ENCODE results near the gene CMC2. TPM values are rescaled to one million over a fixed set of nuclear protein-coding genes. Genes with fewer than 3 reads are reported as not detected.

CMC2 gene
- total RNA-seq, 1 donor from 2014 or later = 136 TPM

DNA sequence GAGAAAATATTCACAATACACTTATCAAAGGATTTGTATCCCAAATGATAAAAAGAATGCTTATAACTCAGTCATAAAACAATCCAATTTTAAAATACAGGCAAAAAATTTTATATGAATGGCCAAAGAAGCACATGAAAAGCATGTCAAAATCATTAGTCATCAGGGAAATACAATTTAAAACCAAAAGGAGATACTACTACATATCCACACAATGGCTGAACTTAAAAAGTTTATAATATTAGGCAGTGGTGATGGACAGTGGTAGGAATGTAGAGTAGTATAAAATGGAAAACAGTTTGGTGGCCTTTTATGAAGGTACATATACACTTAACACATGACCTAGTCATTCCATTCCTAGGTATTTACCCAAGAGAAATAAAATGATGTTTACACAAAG, 12.2 kb downstream of the CMC2 start:
- Histone ChIP-seq H3K4me1 (peaks cover 28% of the 10 kb centered on the region), H3K36me3 (no peaks in the 10 kb centered on the region), H3K27ac (replicated peaks) (no peak overlapping the region), H3K4me3 (no peak overlapping the region), H3K27me3 (ENCODE audit: low read depth) (no peaks in the 10 kb centered on the region), H3K9me3 (replicated peaks) (no peaks in the 10 kb centered on the region)
- TF ChIP-seq, protein P1, sequence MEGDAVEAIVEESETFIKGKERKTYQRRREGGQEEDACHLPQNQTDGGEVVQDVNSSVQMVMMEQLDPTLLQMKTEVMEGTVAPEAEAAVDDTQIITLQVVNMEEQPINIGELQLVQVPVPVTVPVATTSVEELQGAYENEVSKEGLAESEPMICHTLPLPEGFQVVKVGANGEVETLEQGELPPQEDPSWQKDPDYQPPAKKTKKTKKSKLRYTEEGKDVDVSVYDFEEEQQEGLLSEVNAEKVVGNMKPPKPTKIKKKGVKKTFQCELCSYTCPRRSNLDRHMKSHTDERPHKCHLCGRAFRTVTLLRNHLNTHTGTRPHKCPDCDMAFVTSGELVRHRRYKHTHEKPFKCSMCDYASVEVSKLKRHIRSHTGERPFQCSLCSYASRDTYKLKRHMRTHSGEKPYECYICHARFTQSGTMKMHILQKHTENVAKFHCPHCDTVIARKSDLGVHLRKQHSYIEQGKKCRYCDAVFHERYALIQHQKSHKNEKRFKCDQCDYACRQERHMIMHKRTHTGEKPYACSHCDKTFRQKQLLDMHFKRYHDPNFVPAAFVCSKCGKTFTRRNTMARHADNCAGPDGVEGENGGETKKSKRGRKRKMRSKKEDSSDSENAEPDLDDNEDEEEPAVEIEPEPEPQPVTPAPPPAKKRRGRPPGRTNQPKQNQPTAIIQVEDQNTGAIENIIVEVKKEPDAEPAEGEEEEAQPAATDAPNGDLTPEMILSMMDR (IDR thresholded peaks at IDR 0.05; ENCODE audit: borderline replicate concordance) = no peak
- intact Hi-C loops (cut with micrococcal nuclease) = no loop called here
- no peak for DNase-seq

DNA sequence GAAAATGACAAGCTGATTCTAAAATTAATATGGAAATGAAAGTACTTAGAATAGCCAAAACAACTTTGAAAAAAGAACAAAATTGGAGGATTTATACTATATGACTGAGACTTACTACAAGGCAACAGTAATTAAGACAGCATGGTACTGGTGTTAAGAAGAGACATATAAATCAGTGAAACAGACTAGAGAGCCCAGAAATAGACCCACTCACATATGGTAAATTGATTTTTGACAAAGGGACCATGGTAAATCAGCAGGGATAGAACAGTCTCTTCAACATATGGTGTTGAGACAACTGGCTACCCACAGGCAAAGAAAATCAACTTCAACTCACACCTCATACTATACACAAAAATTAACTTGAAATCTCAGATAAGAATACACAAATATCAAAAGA, 12.9 kb downstream of the CMC2 start:
- intact Hi-C loops (cut with micrococcal nuclease) = no loop called here
- Histone ChIP-seq H3K9me3 (replicated peaks) (no peaks in the 10 kb centered on the region), H3K4me1 (peaks cover 28% of the 10 kb centered on the region), H3K27ac (replicated peaks) (peak overlapping the region; percentile 49), H3K4me3 (peak overlapping the region; percentile 18), H3K27me3 (ENCODE audit: low read depth) (no peaks in the 10 kb centered on the region), H3K36me3 (no peaks in the 10 kb centered on the region)
- TF ChIP-seq, protein P1 (IDR thresholded peaks at IDR 0.05; ENCODE audit: borderline replicate concordance) = no peak
- no peak for DNase-seq

DNA sequence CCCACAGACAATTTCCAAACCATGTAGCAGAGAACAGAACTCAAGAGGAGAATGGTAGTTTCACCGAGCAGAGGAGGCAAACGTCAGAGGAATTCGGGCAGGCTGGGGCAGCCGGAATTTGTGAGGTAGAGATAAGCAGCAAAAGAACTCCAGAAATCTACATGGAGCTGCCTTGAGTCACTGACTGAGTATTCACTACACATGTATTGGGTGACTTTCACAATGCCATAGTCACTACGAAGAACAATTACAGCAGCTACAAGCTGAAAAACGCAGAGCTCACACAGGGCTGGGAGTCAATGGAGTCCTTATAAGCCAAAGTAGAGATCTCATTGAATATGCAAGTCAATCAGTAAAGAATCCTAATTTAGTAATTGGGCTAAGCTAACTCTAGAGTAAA, 13.4 kb downstream of the CMC2 start:
- no peaks in the 10 kb centered on the region for H3K36me3 ChIP-seq
- intact Hi-C loops (cut with micrococcal nuclease) = no loop called here
- DNase-seq = no peak
- H3K27ac ChIP-seq (replicated peaks) = peak overlapping the region; percentile 49
- no peaks in the 10 kb centered on the region for H3K27me3 ChIP-seq (ENCODE audit: low read depth)
- H3K4me1 ChIP-seq = peaks cover 28% of the 10 kb centered on the region
- H3K9me3 ChIP-seq (replicated peaks) = no peaks in the 10 kb centered on the region
- TF ChIP-seq, protein P1 (IDR thresholded peaks at IDR 0.05; ENCODE audit: borderline replicate concordance) = no peak
- H3K4me3 ChIP-seq = peak overlapping the region; percentile 18

DNA sequence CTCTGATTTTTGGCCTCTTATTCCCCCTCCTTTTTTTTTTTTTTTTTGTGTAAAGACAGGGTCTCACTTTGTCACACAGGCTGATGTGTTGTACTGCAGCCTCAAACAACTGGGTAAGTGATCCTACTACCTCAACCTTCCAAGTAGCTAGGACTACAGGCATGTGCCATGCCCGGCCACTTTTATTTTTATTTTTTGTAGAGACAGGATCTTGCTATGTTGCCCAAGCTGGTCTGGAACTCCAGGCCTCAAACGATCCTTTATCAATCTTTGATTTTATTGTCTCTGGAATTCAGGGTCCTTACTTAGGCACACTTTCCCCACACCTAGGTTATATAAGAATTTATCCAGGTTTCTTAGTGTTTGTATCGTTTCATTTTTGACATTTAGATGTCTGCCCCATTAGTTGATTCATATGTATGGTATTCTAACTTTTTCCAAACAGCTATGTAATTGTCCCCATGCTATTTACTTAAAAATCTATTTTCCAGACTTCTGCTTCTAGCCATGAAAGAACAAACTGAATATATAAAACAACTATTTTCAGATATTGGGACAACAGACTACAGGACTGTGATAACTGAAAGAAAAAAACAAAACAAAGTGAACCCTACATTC, 13.9 kb downstream of the CMC2 start:
- H3K27me3 ChIP-seq (ENCODE audit: low read depth) = no peaks in the 10 kb centered on the region
- peak overlapping the region; percentile 18 for H3K4me3 ChIP-seq
- H3K27ac ChIP-seq (replicated peaks) = peak overlapping the region; percentile 49
- intact Hi-C loops (cut with micrococcal nuclease) = no loop called here
- H3K36me3 ChIP-seq = no peaks in the 10 kb centered on the region
- peaks cover 27% of the 10 kb centered on the region for H3K4me1 ChIP-seq
- TF ChIP-seq, protein P1 (IDR thresholded peaks at IDR 0.05; ENCODE audit: borderline replicate concordance) = no peak
- no peak for DNase-seq
- H3K9me3 ChIP-seq (replicated peaks) = no peaks in the 10 kb centered on the region

DNA sequence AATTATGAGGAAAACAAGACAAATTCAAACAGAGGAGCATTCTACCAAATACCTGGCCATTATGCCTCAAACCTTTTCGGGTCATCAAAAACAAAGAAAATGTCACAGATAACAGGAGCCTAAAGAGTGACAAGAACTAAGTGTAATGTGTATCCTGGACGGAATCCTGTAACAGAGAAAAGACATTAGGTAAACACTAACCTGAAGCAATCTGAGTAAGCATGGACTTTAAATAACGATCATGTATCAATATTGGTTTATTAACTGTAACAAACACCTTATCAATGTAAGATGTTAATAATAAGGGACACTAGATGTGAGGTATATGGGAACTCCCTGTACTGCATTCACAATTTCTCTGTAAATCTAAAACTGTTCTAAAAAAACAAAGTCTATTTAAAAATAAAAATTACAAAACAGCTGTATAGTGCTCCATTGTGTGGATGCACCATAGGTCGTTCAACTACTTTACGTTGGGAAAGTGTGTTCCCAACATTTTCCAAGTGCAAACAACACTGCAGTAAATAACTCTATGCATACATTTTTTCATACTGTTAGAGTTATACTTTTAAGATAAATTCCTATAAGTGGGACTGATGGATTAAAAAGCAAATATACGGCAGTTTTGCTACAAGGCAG, 14.8 kb downstream of the CMC2 start:
- intact Hi-C loops (cut with micrococcal nuclease) = no loop called here
- Histone ChIP-seq H3K36me3 (no peaks in the 10 kb centered on the region), H3K27me3 (ENCODE audit: low read depth) (no peaks in the 10 kb centered on the region), H3K4me1 (peaks cover 27% of the 10 kb centered on the region), H3K9me3 (replicated peaks) (no peaks in the 10 kb centered on the region), H3K27ac (replicated peaks) (no peak overlapping the region), H3K4me3 (no peak overlapping the region)
- TF ChIP-seq, protein P1 (IDR thresholded peaks at IDR 0.05; ENCODE audit: borderline replicate concordance) = no peak
- no peak for DNase-seq
